HG02884 (cell line): ENCODE data around the gene DPEP2.
"Not testable (repeated sequence)": the region's sequence is repeated elsewhere in the genome, so short reads cannot be mapped to it uniquely, and the experiment has no call there.

Experiments
- ATAC-seq: cut with Tn5 transposase; IDR thresholded peaks from one replicate; pipeline ENCODE4 v1.9.1; 2021; ENCODE audit warnings: mild to moderate bottlenecking, moderate library complexity; ENCODE audit not compliant: unreplicated experiment

The DPEP2 gene

GRCh38 chr16:67977005-67977404 is 22.3 kb downstream of the DPEP2 start:
- ATAC-seq: no peak

GRCh38 chr16:67976205-67976604 is 23.1 kb downstream of the DPEP2 start:
- no peak for ATAC-seq

- no peak for ATAC-seq
Measured at GRCh38 chr16:67975321-67976105, 23.8 kb downstream of the DPEP2 start.

- not testable (repeated sequence) for ATAC-seq
Measured at GRCh38 chr16:67972285-67972684, 27.0 kb downstream of the DPEP2 start.

- ATAC-seq: no peak
Measured at GRCh38 chr16:67971111-67971510, 28.2 kb downstream of the DPEP2 start.

GRCh38 chr16:67969254-67970039 is 29.8 kb downstream of the DPEP2 start:
- no peak for ATAC-seq

GRCh38 chr16:67968400-67969253 is 30.7 kb downstream of the DPEP2 start, which contains the start of gene SLC12A4:
TSS of gene SLC12A4 (minus strand) at chr16:67968637. CDS start at chr16:67968553, 84 bp downstream.
- peak; percentile 60 for ATAC-seq

GRCh38 chr16:67967958-67968399 is 31.3 kb downstream of the DPEP2 start:
- peak; percentile 25 for ATAC-seq

- ATAC-seq: no peak
Measured at GRCh38 chr16:67967183-67967957, 31.9 kb downstream of the DPEP2 start.

GRCh38 chr16:67966549-67967182 is 32.6 kb downstream of the DPEP2 start:
- ATAC-seq: no peak

GRCh38 chr16:67965668-67966548 is 33.4 kb downstream of the DPEP2 start:
- ATAC-seq: no peak

- no peak for ATAC-seq
Measured at GRCh38 chr16:67964477-67965131, 34.7 kb downstream of the DPEP2 start.

GRCh38 chr16:67963662-67964321 is 35.5 kb downstream of the DPEP2 start:
- no peak for ATAC-seq

- ATAC-seq: no peak
Measured at GRCh38 chr16:67963292-67963661, 36.0 kb downstream of the DPEP2 start.

- no peak for ATAC-seq
Measured at GRCh38 chr16:67962135-67962534, 37.1 kb downstream of the DPEP2 start.

GRCh38 chr16:67961551-67961957 is 37.7 kb downstream of the DPEP2 start:
- ATAC-seq: no peak

GRCh38 chr16:67959536-67960329 is 39.6 kb downstream of the DPEP2 start:
- ATAC-seq: no peak
